Endothelial cell of umbilical vein (primary cell): ENCODE results near the gene REEP5. TPM values are rescaled to one million over a fixed set of nuclear protein-coding genes. Genes with fewer than 3 reads are reported as not detected.

ENCODE experiments used
- BruUV-seq: library from RNA; stranded (reverse); fragments of 400-500 nt; replicated peaks from 2 replicates; lab custom pipeline; 2021; lab: Mats Ljungman, UMichigan
- CTCF ChIA-PET: fragments of 300-600, 350-600 bp; sonication (Branson Sonifier 250); formaldehyde crosslinking; loops from one replicate; lab custom pipeline; 2021; ENCODE audit warnings: antibody characterized with exemption, inconsistent platforms; lab: Charles Lee
- POLR2A ChIA-PET: fragments of 300-600, 350-600 bp; sonication (Branson Sonifier 250); formaldehyde crosslinking; loops from one replicate; lab custom pipeline; 2021; ENCODE audit warnings: antibody characterized with exemption, inconsistent platforms; lab: Charles Lee
- DNase-seq: peaks from one replicate; pipeline ENCODE4 v3.0.0-alpha.2; 2011; ENCODE audit warnings: low read depth, low spot score
- FAIRE-seq: peaks from 2 replicates; lab custom pipeline; 2011; peaks lifted over from hg19 to GRCh38; lab: Jason Lieb, UNC
- H2AFZ ChIP-seq: 2 replicates; pipeline ENCODE4 v1.6.0; 2012; ENCODE audit warnings: low read depth, low read length, control low read depth, inconsistent platforms
- H3K27ac ChIP-seq: 2 replicates; pipeline ENCODE4 v1.5.1; 2011; ENCODE audit warnings: low read depth, mild to moderate bottlenecking, control low read depth, low read length, moderate library complexity; ENCODE audit not compliant: insufficient read depth
- H3K27me3 ChIP-seq, 2 experiments: 2 replicates each; pipeline versions ENCODE4 v1.6.0 to v1.6.1; 2011; ENCODE audit warnings: low read length in 2 of 2, mixed read lengths in 1 of 2; ENCODE audit not compliant: control insufficient read depth in 2 of 2, insufficient read depth in 2 of 2
- H3K36me3 ChIP-seq, 2 experiments: 2 replicates in 1 of 2; 3 replicates in 1 of 2; pipeline ENCODE4 v1.5.1; 2011; ENCODE audit warnings: low read length in 2 of 2, mild to moderate bottlenecking in 1 of 2, moderate library complexity in 1 of 2; ENCODE audit not compliant: control insufficient read depth in 2 of 2, insufficient read depth in 2 of 2; ENCODE audit errors: extremely low read depth in 1 of 2
- H3K4me1 ChIP-seq: 3 replicates; pipeline ENCODE4 v1.5.1; 2011; ENCODE audit warnings: mild to moderate bottlenecking, low read length; ENCODE audit not compliant: control insufficient read depth, insufficient read depth; ENCODE audit errors: extremely low read depth
- H3K4me2 ChIP-seq: 2 replicates; pipeline ENCODE4 v1.6.1; 2011; ENCODE audit warnings: low read length, control low read depth, mixed read lengths; ENCODE audit not compliant: insufficient read depth
- H3K4me3 ChIP-seq, 3 experiments: fragments of 200-600 bp in 1 of 3; sonication (generic), shearing (Covaris generic) in 1 of 3; replicated peaks in 1 of 3; 2 replicates each; pipeline ENCODE4 v1.5.1; 2011 to 2016; ENCODE audit warnings: control low read depth in 3 of 3, low read length in 3 of 3, mild to moderate bottlenecking in 2 of 3, inconsistent platforms in 1 of 3, low read depth in 1 of 3, moderate library complexity in 1 of 3; ENCODE audit not compliant: insufficient read depth in 1 of 3
- H3K79me2 ChIP-seq: 2 replicates; pipeline ENCODE4 v1.6.0; 2012; ENCODE audit warnings: low read length, inconsistent platforms; ENCODE audit not compliant: control insufficient read depth, insufficient read depth
- H3K9ac ChIP-seq: replicated peaks from 2 replicates; pipeline ENCODE3; 2011; ENCODE audit warnings: low read length, control low read depth; ENCODE audit not compliant: insufficient read depth; ENCODE audit errors: extremely low read depth
- H3K9me1 ChIP-seq: replicated peaks from 3 replicates; pipeline ENCODE4 v1.6.0; 2011; ENCODE audit warnings: mild to moderate bottlenecking, low read length; ENCODE audit not compliant: control insufficient read depth, insufficient read depth; ENCODE audit errors: extremely low read depth
- H3K9me3 ChIP-seq: replicated peaks from 2 replicates; pipeline ENCODE4 v1.5.1; 2012; ENCODE audit warnings: low read length, inconsistent platforms; ENCODE audit not compliant: control insufficient read depth, insufficient read depth
- H4K20me1 ChIP-seq: replicated peaks from 2 replicates; pipeline ENCODE3; 2011; ENCODE audit warnings: mild to moderate bottlenecking, low read length; ENCODE audit not compliant: control insufficient read depth, insufficient read depth; ENCODE audit errors: extremely low read depth
- EZH2 ChIP-seq: IDR thresholded peaks from 2 replicates; pipeline ENCODE4 v1.6.1; 2012; ENCODE audit warnings: borderline replicate concordance, low read depth, mild to moderate bottlenecking, moderate library complexity, low read length, inconsistent platforms; ENCODE audit not compliant: severe bottlenecking
- FOS ChIP-seq: IDR thresholded peaks from 2 replicates; pipeline ENCODE4 v1.6.1; 2011; ENCODE audit warnings: mild to moderate bottlenecking, low read length, moderate library complexity, borderline replicate concordance; ENCODE audit not compliant: insufficient read depth
- GATA2 ChIP-seq: IDR thresholded peaks from 2 replicates; pipeline ENCODE4 v1.7.0; 2011; ENCODE audit warnings: low read depth, mild to moderate bottlenecking, moderate library complexity, mixed read lengths, low read length; ENCODE audit not compliant: insufficient read length, insufficient read depth
- JUN ChIP-seq: IDR thresholded peaks from 2 replicates; pipeline ENCODE4 v1.6.1; 2011; ENCODE audit warnings: borderline replicate concordance, low read depth; ENCODE audit not compliant: insufficient read length, insufficient read depth
- MYC ChIP-seq: IDR thresholded peaks from one replicate; pipeline ENCODE4 v1.6.1; 2011; ENCODE audit warnings: mild to moderate bottlenecking, low read depth, low read length
- POLR2A ChIP-seq: IDR thresholded peaks from 2 replicates; pipeline ENCODE4 v1.6.1; 2012; ENCODE audit warnings: low read depth, mild to moderate bottlenecking, control low read depth, low read length
- POLR2AphosphoS5 ChIP-seq: IDR thresholded peaks from 2 replicates; pipeline ENCODE4 v1.6.1; 2012; ENCODE audit warnings: low read depth, mild to moderate bottlenecking, control low read depth, low read length, moderate library complexity; ENCODE audit not compliant: insufficient read depth
- dilution Hi-C: fragments of 300-500 bp; cut with MboI; formaldehyde crosslinking; loops from one replicate; pipeline ENCODE4 v1.15.0; 2019; ENCODE audit warnings: low sequenced_read_pairs; ENCODE audit not compliant: extremely low pct_ligation_motif_present
- intact Hi-C: fragments of 100-400 bp; cut with micrococcal nuclease; formaldehyde crosslinking; loops from one replicate; pipeline ENCODE4 v1.10.0; 2022
- polyA plus RNA-seq, 4 experiments: library from polyadenylated mRNA; depleted of rRNA in 3 of 4; stranded (reverse) in 3 of 4; unstranded in 1 of 4; fragments of >200 nt; gene quantifications; 2 replicates each; pipeline versions ENCODE4 v1.2.1 to v1.2.3, GENCODE V29; 2011 to 2012; ENCODE audit warnings: missing spikeins in 1 of 4
- total RNA-seq: library from RNA; stranded (reverse); gene quantifications from 2 replicates; pipeline ENCODE4 v1.2.3, GENCODE V29; 2021
- TF ChIP-seq, protein P1 (sequence below), 2 donors: IDR thresholded peaks; 1 replicate in 1 of 2; 2 replicates in 1 of 2; pipeline ENCODE4 v1.5.1; 2011; ENCODE audit warnings: low read length in 2 of 2, mild to moderate bottlenecking in 2 of 2, moderate library complexity in 2 of 2, control low read depth in 1 of 2, inconsistent platforms in 1 of 2, low read depth in 1 of 2; ENCODE audit not compliant: insufficient read depth in 1 of 2; ENCODE audit errors: extremely low read depth in 1 of 2
- TF ChIP-seq, protein P2 (sequence below): IDR thresholded peaks from 2 replicates; pipeline ENCODE4 v1.6.1; 2011; ENCODE audit not compliant: insufficient read depth, insufficient read length

Gene REEP5
- total and polyA plus RNA-seq, 2 donors (not counting 3 experiments of a cell fraction or from before 2014, with no cell fraction given), result 98.0 to 163 TPM

DNA sequence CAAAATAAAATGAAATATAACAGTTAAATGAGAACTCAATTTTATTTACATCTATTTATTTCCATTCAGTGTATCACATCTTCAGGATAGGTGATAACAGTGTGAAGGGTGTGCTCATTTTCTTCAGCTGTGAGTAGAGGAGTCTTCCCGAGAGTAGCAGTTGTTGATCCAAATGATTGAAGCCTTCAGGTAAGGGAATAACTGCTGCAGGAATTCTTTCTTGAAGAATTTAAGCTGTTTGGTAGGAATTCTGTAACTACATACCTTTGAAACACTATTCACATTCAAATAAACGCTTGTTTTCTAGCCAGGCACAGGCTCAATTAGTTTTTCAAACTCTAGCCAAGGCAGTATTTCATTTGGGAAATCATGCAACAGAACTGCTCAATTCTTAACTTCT is 45.7 kb downstream of the REEP5 start:
- H3K9ac ChIP-seq, result no peak overlapping the region
- no peaks in the 10 kb centered on the region for H3K27me3 ChIP-seq
- BruUV-seq, result no TSS peak
- no peak overlapping the region for H3K27ac ChIP-seq
- ChIA-PET POLR2A (no interaction called here), CTCF (no interaction called here)
- no peak overlapping the region for H3K4me2 ChIP-seq
- H3K4me3 ChIP-seq, result no peak overlapping the region
- peaks cover 6 to 14% of the 10 kb centered on the region in 2 experiments for H3K36me3 ChIP-seq
- no peaks in the 10 kb centered on the region for H3K9me3 ChIP-seq
- TF ChIP-seq, protein P1, sequence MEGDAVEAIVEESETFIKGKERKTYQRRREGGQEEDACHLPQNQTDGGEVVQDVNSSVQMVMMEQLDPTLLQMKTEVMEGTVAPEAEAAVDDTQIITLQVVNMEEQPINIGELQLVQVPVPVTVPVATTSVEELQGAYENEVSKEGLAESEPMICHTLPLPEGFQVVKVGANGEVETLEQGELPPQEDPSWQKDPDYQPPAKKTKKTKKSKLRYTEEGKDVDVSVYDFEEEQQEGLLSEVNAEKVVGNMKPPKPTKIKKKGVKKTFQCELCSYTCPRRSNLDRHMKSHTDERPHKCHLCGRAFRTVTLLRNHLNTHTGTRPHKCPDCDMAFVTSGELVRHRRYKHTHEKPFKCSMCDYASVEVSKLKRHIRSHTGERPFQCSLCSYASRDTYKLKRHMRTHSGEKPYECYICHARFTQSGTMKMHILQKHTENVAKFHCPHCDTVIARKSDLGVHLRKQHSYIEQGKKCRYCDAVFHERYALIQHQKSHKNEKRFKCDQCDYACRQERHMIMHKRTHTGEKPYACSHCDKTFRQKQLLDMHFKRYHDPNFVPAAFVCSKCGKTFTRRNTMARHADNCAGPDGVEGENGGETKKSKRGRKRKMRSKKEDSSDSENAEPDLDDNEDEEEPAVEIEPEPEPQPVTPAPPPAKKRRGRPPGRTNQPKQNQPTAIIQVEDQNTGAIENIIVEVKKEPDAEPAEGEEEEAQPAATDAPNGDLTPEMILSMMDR (IDR thresholded peaks at IDR 0.05; ENCODE audit: extremely low read depth in 1 of 2, insufficient read depth in 1 of 2, low read depth in 1 of 2, low read length in 2 of 2), result no peak
- TF ChIP-seq POLR2AphosphoS5 (no peak), GATA2 (no peak), POLR2A (no peak), FOS (no peak), JUN (no peak), EZH2 (no peak), MYC (no peak)
- TF ChIP-seq, protein P2, sequence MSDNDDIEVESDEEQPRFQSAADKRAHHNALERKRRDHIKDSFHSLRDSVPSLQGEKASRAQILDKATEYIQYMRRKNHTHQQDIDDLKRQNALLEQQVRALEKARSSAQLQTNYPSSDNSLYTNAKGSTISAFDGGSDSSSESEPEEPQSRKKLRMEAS, result no peak
- dilution Hi-C loops (no loop called here), intact Hi-C loops (loop anchor here (2.0 kb wide), 1 partner anchor 14 kb away; no protein-coding TSS in a partner anchor)
- FAIRE-seq, result no peak
- H3K9me1 ChIP-seq, result no peaks in the 10 kb centered on the region
- no peak overlapping the region for H2AFZ ChIP-seq
- H4K20me1 ChIP-seq, result no peaks in the 10 kb centered on the region
- no peak for DNase-seq
- peaks cover 2% of the 10 kb centered on the region for H3K79me2 ChIP-seq
- peaks cover 4% of the 10 kb centered on the region for H3K4me1 ChIP-seq
